Measurements from ENCODE around the gene ZNF516.

The ZNF516 gene

DNA sequence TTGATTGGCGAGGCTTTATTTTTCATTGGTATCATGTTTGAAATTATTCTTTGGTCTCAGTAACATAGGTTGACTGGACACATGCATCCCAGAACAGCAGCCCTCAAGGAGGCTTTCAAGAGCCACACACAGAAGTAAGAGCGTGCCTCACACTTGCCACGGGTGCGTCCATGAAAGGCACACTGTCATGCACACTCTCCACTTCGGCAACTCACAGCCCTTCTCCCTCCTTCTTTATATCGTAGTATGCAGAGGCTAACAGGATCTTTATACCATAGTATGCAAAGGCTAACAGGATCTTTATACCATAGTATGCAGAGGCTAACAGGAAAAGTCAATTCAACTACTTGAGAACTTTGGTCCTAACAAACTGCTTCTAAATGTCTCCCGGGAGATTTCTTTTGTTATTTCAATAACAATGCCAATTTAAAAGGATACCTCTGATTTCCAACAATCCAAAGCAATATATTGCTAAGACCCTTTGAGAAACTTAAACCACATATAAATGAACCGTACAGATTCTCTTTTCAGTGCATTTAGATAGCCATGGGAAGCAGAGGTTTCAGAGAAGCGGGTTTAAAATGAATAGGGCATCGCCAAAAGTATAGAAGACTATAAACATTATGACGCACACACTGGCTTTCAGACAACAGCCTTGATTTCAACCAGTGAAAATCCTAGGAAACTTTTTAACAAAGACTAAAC, 26.5 kb upstream of the ZNF516 start:
- TF ChIP-seq, protein P1, sequence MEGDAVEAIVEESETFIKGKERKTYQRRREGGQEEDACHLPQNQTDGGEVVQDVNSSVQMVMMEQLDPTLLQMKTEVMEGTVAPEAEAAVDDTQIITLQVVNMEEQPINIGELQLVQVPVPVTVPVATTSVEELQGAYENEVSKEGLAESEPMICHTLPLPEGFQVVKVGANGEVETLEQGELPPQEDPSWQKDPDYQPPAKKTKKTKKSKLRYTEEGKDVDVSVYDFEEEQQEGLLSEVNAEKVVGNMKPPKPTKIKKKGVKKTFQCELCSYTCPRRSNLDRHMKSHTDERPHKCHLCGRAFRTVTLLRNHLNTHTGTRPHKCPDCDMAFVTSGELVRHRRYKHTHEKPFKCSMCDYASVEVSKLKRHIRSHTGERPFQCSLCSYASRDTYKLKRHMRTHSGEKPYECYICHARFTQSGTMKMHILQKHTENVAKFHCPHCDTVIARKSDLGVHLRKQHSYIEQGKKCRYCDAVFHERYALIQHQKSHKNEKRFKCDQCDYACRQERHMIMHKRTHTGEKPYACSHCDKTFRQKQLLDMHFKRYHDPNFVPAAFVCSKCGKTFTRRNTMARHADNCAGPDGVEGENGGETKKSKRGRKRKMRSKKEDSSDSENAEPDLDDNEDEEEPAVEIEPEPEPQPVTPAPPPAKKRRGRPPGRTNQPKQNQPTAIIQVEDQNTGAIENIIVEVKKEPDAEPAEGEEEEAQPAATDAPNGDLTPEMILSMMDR (IDR thresholded peaks at IDR 0.05; ENCODE audit: low read depth, low read length): no peak
- no peak for DNase-seq (ENCODE audit: extremely low read depth, low read depth)

DNA sequence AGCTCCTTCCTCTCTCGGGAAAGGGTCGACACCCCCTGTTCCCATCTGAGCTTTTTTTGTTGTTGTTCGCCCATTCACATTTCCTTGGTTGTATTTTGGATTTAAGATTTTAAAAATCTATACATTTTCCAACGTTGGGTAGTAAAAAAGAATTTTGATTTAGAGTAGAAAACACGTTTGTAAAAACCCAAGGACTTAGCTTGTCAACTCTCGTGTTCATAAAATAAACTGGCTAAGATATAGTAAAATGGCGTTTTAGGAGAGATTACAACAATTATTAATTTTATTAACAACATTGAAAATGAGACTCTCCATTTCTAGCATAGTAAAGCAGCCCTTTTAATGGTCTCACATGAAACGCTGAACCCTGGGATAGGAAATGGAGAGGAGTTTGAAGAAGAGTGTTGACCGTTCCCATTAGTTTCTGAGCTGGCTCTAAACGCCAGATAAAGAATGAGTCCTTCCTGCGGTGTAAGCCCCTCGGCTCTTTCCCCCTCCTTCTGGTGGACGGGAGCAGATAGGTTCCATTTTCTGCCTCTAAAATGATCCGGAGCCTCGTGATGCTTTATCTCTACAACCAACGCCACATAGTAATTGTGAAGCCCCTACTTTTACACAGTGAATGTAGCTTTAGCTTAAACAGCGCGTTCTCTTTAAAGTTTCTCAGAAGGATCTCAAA, 24.0 kb upstream of the ZNF516 start:
- TF ChIP-seq, protein P1 (IDR thresholded peaks at IDR 0.05; ENCODE audit: low read depth, low read length): no peak
- DNase-seq (ENCODE audit: extremely low read depth, low read depth): no peak

DNA sequence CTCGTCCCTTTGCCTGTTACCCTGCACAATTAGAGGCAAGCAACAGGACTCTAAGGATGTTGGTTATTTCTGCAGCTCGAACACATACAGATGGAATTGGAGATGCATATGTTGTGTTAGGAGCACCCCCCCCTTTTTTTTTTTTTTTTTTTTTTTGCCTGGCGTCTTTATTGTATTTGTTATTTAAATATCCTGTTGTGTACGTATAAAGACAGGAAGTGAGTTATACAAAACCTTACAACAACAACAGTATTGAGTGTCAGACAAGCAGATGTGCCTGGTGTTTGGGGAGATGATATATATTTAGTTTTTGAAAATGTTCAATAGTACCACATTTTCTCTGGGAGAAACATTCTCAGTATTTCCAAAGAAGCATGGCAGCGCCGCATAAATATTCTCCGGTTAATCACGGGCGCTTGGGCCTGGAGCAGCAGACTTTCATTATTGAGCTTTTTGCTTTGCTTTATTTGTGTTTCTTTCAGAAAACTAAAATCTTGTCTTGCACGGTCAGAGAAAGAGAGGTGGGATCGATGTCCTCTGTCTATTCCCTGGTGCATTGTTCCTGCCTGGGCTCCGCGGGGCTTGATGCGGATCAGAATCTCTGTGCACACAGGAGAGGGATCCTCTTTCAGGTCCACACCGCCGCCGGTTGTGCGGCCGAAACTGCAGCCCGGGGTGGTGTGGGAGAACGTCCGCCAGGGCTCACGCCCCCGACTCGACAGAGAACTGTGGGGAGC, 23.2 kb upstream of the ZNF516 start:
- no peak for DNase-seq (ENCODE audit: extremely low read depth, low read depth)
- TF ChIP-seq, protein P1 (IDR thresholded peaks at IDR 0.05; ENCODE audit: low read depth, low read length): no peak

DNA sequence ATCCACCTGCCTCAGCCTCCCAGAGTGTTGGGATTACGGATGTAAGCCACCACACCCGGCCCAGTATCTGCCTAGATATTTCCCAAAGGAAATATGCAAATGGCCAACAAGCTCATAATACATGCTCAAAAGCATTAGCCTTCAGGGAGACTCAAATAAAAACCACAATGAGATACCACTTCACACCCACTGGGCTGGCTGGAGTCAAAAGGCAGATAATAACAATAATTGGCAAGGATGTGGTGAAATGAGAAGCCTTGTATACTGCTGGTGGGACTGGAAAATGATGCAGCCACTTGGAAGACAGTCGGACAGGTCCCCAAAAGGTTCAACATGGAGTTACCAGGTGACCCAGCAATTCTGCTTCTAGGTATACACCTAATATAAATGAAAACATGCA, 20.5 kb upstream of the ZNF516 start:
- TF ChIP-seq, protein P1 (IDR thresholded peaks at IDR 0.05; ENCODE audit: low read depth, low read length): no peak
- no peak for DNase-seq (ENCODE audit: extremely low read depth, low read depth)

DNA sequence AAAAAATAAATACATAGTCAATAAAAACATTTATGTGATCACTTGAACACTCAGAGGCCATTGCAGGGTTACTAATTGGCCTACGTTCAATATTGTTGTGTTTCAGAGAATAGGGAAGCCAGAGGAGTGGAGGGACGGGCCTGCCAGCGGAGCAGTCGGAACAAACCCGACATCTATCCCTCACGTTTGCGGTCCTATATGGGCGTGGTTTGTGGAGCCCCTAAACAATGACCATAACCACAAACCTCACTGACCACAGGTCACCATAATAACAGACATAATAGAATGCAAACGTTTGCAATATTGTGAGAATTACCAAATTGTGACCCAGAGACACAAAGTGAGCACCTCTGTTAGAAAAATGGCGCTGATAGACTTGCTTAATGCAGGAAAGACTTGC, 19.5 kb upstream of the ZNF516 start:
- TF ChIP-seq, protein P1 (IDR thresholded peaks at IDR 0.05; ENCODE audit: low read depth, low read length): no peak
- no peak for DNase-seq (ENCODE audit: extremely low read depth, low read depth)

DNA sequence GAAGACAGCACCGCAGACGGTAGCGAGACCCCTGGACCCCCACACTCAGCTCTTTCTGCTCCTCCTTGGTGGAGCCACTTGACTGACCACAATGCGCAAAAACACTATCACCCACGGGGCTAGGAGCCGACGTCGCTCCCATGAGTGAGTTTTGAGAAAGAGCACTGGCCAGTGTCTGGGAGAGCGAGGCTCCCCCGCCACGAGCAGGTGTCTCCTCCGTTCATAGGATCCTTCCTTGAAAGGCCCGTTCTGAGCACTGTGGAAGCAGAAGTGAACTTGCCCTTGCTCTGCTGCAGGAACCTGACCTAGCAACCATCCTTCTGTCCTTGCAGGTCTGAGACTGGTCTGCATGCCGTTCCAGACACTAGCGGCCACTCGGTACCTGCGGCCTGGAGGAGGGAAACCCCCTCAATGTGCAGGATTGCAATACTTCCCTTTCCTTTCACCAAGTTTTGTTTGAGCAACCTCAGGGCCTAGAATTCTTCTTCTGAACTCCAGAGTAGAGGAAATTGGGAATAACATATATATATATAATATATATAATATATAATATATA, 12.9 kb upstream of the ZNF516 start:
- TF ChIP-seq, protein P1 (IDR thresholded peaks at IDR 0.05; ENCODE audit: low read depth, low read length): no peak
- no peak for DNase-seq (ENCODE audit: extremely low read depth, low read depth)

All from AG09319 (cell line).